HG03457 (cell line): ENCODE data around the gene AHDC1.
"Not testable (repeated sequence)": the region's sequence is repeated elsewhere in the genome, so short reads cannot be mapped to it uniquely, and the experiment has no call there.

Experiments used
- ATAC-seq: cut with Tn5 transposase; IDR thresholded peaks from one replicate; pipeline ENCODE4 v1.9.1; 2021; ENCODE audit warnings: moderate number of reproducible peaks; ENCODE audit not compliant: unreplicated experiment

The AHDC1 gene, protein sequence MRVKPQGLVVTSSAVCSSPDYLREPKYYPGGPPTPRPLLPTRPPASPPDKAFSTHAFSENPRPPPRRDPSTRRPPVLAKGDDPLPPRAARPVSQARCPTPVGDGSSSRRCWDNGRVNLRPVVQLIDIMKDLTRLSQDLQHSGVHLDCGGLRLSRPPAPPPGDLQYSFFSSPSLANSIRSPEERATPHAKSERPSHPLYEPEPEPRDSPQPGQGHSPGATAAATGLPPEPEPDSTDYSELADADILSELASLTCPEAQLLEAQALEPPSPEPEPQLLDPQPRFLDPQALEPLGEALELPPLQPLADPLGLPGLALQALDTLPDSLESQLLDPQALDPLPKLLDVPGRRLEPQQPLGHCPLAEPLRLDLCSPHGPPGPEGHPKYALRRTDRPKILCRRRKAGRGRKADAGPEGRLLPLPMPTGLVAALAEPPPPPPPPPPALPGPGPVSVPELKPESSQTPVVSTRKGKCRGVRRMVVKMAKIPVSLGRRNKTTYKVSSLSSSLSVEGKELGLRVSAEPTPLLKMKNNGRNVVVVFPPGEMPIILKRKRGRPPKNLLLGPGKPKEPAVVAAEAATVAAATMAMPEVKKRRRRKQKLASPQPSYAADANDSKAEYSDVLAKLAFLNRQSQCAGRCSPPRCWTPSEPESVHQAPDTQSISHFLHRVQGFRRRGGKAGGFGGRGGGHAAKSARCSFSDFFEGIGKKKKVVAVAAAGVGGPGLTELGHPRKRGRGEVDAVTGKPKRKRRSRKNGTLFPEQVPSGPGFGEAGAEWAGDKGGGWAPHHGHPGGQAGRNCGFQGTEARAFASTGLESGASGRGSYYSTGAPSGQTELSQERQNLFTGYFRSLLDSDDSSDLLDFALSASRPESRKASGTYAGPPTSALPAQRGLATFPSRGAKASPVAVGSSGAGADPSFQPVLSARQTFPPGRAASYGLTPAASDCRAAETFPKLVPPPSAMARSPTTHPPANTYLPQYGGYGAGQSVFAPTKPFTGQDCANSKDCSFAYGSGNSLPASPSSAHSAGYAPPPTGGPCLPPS (N-terminal part only)

DNA sequence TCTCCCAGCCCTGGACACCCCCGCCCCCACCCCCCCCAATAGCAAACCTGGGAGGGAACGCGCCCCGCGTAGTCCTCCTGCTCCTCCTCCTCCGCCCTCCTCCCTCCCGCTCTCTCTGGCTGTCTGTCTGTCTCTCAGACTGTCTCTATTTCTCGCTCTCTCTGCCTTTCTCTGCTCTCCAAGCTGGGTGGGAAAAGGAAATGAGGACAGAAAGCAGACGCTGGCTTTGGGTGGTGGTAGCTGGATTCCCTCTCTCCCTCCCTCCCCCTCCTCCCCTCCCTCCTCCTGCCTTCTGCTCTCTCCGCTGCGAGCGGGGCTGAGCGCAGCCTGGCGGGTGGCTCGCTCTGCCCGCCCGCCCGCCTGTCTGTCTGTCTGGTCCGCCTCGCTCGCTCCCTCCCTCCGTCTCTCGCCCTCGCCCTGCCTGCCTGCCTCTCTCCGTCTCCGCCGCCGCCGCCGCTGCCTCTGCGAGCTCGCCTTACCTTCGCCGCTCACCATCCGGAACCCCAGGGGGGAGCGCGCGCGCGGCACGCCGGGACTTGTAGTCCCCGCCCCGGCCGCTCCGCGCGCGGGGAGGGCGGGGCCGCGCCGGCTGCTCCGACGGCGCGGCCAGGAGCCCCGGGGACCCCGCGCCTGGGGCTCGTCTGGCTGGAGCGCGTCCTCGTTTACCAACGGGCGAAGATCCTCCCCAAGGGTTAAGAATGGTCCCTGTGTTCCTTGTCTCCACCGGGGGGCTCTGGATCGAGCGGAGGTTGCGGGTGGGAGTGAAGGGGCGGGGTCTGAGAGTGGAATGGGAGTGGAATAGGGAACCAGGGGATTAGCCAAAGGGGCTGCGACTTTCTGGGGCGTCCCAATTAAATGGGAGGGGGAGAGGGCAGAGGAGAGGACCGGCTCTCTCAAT, at the start of gene AHDC1:
Gene AHDC1 (minus strand): TSS at position 464 of the 898 bp plus-strand sequence. CDS start 52,029 bp downstream, outside the sequence.
- ATAC-seq, result no peak

DNA sequence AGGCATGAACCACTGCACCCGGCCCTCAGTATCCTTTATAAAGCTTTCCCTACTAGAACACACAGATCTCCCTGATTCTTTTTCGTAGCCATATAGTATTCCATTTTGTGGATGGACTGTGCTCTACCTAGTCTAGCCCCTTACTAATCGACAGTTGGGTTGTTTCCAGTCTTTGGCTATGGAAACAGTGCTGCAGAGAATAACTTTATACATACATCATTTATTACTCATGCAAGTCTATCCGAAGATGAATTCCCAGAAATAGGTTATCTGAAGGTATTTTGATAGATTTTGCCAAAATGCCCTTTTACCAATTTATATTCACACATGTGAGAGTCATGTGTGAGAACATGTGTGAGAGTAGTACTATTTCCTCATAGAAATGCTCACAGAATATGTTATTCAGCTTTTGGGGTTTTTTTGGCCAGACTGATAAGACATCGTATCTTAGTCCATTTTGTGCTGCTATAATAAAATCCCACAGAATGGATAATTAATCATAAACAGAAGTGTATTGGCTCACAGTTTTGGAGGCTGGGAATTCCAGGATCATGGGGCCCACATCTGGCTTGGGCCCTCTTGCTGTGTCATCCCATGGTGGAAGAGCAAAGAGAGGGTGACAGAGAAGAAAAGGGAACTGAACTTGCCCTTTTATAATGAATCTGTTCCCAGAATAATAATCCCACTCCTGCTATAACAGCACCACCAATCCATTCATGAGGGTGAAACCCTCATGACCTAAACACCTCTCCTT, 48.3 kb upstream of the AHDC1 start:
- ATAC-seq, result no peak

DNA sequence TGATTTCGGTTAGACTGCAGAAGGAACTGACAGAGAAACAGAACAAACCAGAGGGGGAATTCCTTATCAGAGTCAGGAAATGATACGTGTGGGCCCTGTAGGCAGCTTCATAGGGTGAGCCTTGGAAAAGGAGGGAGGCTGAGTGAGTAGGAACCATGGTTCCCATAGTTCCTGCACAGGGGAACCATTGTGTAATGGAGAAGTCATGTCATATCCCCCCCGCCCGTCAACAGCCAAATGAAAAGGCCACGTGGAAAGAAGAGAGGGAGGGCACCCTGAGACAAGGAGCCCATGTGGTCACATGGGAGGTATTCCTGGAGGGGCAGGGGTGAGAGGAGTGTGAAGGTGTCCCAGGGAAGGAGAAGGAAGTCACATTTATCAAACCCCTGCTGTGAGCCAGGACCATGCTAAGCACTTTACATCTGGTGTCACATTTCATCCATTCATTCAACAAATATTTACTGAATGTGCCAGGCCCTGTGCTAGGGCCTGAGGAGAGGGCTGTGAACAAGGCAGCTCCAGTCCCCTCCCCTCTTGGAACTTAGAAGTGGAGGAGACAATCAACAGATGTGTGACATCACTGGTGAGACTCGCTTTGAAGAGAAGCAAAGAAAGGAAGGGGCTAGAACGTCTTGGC, 46.7 kb upstream of the AHDC1 start:
- no peak for ATAC-seq

DNA sequence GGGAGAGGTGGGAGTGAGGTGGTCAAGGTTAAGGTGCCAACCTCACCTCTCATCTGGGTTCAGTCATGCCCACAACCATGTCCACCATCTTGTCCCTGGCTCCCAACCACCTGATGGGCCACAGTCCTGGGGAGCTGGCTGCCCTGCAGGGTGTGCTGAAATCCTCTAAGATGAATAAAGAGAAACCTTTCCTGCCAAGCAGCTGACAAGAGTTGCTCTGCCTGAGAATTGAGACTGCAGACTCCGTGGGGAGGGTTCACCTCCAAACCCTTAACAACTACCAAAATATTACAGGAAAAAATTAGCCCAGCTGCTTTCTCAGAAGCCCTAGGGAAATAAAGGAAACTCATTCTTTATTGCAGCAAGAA, 46.2 kb upstream of the AHDC1 start:
- ATAC-seq, result no peak

DNA sequence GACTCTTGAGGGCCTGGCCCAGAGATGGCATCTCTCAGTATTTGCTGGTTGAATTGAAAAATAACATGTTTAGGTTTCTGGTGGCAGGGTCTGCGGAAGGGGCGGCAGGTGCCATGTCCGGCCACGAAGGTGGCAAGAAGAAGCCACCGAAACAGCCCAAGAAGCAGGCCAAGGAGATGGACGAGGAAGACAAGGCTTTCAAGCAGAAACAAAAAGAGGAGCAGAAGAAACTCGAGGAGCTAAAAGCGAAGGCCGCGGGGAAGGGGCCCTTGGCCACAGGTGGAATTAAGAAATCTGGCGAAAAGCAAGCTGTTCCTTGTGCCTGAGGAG, 45.3 kb upstream of the AHDC1 start:
- ATAC-seq, result no peak

GRCh38 chr1:27648602-27649305, 44.8 kb upstream of the AHDC1 start:
- no peak for ATAC-seq

DNA sequence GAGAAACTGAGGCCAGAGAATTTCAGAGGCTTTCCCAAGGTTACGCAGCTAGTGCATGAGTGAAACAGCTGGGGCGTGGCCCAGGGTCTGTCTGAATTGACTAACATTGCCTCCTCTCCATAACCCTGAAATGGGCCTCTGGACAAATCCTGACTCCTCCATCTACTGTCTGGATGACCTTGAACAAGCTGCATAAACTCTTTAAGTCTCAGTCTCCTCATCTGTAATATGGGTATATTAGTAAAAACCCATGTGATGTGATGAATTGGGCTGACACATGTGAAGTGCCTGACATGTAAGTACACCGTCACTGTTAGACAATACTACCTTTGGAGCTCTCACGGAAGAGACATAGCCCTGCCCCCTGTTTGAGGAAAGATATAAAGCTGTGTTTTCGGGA, 43.4 kb upstream of the AHDC1 start:
- no peak for ATAC-seq

- no peak for ATAC-seq
These were observed 42.7 kb upstream of the AHDC1 start for GRCh38 chr1:27646676-27647075.

DNA sequence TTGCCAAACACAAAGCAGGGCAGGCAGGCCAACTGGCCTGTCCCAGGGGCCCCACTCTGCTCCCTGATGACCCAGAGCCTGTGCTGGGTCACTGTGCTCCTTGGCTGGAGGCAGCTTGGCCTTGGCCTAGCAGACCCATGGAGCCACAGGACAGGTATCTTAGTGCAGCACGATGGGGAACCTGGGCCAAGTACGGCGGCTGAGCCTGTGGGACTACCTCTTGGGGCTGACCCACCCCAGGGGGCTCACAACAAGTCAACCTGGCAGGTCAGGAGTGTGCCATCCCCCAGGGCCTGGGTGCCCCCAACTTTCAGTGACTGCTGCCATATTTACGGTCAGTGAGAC, 41.1 kb upstream of the AHDC1 start:
- no peak for ATAC-seq

DNA sequence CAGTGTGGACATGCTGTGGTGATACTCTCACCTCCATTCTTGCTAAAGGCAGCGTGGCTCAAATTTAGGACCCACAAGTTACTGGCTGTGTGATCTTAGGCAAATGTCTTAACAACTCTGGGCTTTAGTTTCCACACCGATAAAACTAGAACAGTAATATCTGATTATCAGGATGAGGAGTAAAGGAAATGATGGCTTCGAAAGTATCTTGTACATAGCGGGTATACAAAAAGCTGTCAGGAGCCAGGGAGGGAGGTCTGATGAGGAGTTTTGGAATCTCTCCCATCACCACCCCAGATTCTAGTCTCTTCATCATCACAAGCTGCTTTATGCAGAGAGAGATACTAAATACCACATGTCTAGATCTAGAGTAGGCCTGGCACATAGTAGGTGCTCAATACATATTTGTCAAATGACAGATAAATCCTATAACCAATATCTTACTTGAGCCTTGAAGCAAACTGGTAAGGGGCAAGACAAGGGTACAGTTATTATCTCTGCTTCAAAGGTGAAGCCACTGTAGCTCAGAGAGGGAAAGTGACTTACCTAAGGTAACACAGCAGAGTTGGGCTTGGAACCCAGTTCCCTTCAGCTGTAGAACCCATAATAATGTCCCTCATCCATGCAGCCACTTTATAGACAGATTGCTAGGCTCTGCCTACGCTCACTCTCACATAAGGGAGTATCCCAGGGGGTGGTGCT, 40.6 kb upstream of the AHDC1 start:
- no peak for ATAC-seq

GRCh38 chr1:27643600-27644368, 39.8 kb upstream of the AHDC1 start:
- ATAC-seq, result no peak

- ATAC-seq, result not testable (repeated sequence)
These were observed 36.6 kb upstream of the AHDC1 start for GRCh38 chr1:27640514-27640913.

GRCh38 chr1:27638805-27639204, 34.9 kb upstream of the AHDC1 start:
- no peak for ATAC-seq

- no peak for ATAC-seq
These were observed 34.2 kb upstream of the AHDC1 start for GRCh38 chr1:27638047-27638734.

DNA sequence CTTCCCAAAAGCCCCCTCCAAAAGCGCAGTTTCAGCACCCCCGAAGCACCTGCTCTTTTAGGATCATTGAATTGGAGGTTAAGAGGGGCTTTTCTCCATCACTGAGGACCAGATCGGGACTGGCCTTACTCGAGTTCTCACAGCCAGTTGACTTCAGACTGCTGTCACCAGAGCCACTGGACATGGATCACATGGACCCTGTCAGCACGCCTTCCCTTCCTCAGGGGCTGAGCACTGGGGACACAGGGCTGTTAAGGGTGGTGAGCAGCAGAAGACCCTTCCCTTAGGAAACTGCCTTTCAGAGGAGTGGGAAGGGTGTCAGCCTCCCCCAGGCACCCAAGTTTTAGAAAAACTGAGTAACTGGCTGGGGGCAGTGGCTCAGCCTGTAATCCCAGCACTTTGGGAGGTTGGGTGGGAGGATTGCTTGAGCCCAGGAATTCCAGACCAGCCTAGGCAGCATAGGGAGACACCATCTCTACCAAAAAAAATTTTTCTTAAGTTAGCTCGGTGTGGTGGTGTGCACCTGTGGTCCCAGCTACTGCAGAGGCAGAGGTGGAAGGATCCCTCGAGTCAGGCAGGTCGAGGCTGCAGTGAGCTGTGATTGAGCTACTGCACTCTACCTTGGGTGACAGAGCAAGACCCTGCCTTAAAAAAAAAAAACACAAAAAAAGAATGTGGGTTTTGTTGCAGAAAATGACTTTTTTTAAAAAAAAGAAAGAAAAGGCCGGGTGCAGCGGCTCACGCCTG, 31.6 kb upstream of the AHDC1 start:
- no peak for ATAC-seq

DNA sequence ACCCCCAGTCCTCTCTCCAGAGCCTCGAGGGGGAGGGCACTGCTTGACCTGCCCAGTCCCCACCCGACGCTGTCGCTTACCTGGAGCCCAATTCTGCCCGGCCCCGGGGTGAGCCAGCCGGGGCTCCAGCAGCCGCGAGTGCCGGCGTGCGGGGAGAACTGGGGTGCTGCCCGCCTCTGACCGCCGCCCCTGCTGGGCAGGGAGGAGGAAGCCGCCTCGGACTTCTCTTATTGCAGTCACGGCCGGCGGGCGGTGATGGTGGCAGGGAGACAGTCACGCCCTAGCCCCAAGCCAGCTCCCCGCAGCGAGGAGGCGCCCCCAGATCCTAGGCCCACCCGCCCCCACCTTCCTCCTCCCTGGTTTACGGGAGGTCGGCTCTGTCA, 31.0 kb upstream of the AHDC1 start, which contains the start of gene FGR:
Gene FGR (minus strand): TSS at position 201 of the 383 bp plus-strand sequence. CDS start 11,269 bp downstream, outside the sequence.
- ATAC-seq, result no peak
